Panc1 (cell line): Measurements from ENCODE around the gene STOX2. TPM values are rescaled to one million over a fixed set of nuclear protein-coding genes. Genes with fewer than 3 reads are reported as not detected.

Source experiments
- ATAC-seq: fragments of 200-7000 bp; cut with Tn5 transposase; 2 replicates; pipeline ENCODE4 v1.9.1; 2020; ENCODE audit warnings: mild to moderate bottlenecking, moderate library complexity
- BruUV-seq: library from RNA; stranded (reverse); fragments of 400-500 nt; replicated peaks from 2 replicates; lab custom pipeline; 2021; lab: Mats Ljungman, UMichigan
- CTCF ChIA-PET: fragments of 300-600 bp; sonication (Branson Sonifier 250); formaldehyde crosslinking; loops from one replicate; lab custom pipeline; 2022; ENCODE audit warnings: antibody characterized with exemption; lab: Charles Lee
- POLR2A ChIA-PET: fragments of 300-600 bp; sonication (Branson Sonifier 250); formaldehyde crosslinking; loops from one replicate; lab custom pipeline; 2022; ENCODE audit warnings: antibody characterized with exemption; lab: Charles Lee
- DNase-seq: peaks from one replicate; pipeline ENCODE4 v3.0.0-alpha.2; 2010; ENCODE audit warnings: low read depth, low spot score
- H3K27ac ChIP-seq: 2 replicates; pipeline ENCODE4 v1.5.1; 2011; ENCODE audit warnings: mild to moderate bottlenecking, low read length, inconsistent platforms
- H3K27me3 ChIP-seq: fragments of 200-500 bp; sonication (Bioruptor generic); 2 replicates; pipeline ENCODE4 v1.6.0; 2014; ENCODE audit warnings: low read length, inconsistent platforms; ENCODE audit not compliant: control insufficient read depth, insufficient read depth
- H3K36me3 ChIP-seq: fragments of 200-500 bp; sonication (Bioruptor generic); 2 replicates; pipeline ENCODE4 v1.5.1; 2014; ENCODE audit warnings: inconsistent platforms, mild to moderate bottlenecking, low read length, moderate library complexity; ENCODE audit not compliant: control insufficient read depth, insufficient read depth
- H3K4me1 ChIP-seq: 2 replicates; pipeline ENCODE4 v1.5.1; 2011; ENCODE audit warnings: inconsistent platforms, mild to moderate bottlenecking, low read length, moderate library complexity; ENCODE audit not compliant: control insufficient read depth, insufficient read depth
- H3K4me3 ChIP-seq, 2 experiments: 2 replicates each; pipeline ENCODE4 v1.5.1; 2011 to 2012; ENCODE audit warnings: low read depth in 2 of 2, low read length in 2 of 2, mild to moderate bottlenecking in 2 of 2, inconsistent platforms in 1 of 2, moderate library complexity in 1 of 2
- H3K9me3 ChIP-seq: fragments of 200-500 bp; sonication (Bioruptor generic); 2 replicates; pipeline ENCODE4 v1.5.1; 2014; ENCODE audit warnings: low read depth, mild to moderate bottlenecking, inconsistent platforms, low read length, moderate library complexity; ENCODE audit not compliant: control insufficient read depth, insufficient read depth
- POLR2AphosphoS5 ChIP-seq: IDR thresholded peaks from 2 replicates; pipeline ENCODE4 v1.6.1; 2012; ENCODE audit warnings: mild to moderate bottlenecking, low read depth, low read length, moderate library complexity
- SIN3A ChIP-seq: IDR thresholded peaks from 2 replicates; pipeline ENCODE4 v1.6.1; 2012; ENCODE audit warnings: low read depth, mild to moderate bottlenecking, low read length, moderate library complexity, borderline replicate concordance; ENCODE audit not compliant: insufficient read depth
- TCF7L2 ChIP-seq: IDR thresholded peaks from 2 replicates; pipeline ENCODE4 v1.6.1; 2011; ENCODE audit warnings: mild to moderate bottlenecking, low read depth, low read length, inconsistent platforms
- in situ Hi-C: cut with HindIII; loops from 2 replicates; pipeline ENCODE4 v1.10.0; 2016; ENCODE audit warnings: low sequenced_read_pairs, low pct_unique_long_range_greater_than_20kb
- intact Hi-C: fragments of 100-400 bp; cut with micrococcal nuclease; formaldehyde crosslinking; loops from one replicate; pipeline ENCODE4 v1.10.0; 2022; ENCODE audit not compliant: unreplicated experiment
- total RNA-seq: library from RNA; stranded (reverse); gene quantifications from one replicate; pipeline ENCODE4 v1.2.1, GENCODE V29; 2021; ENCODE audit not compliant: unreplicated experiment
- TF ChIP-seq, protein P1 (sequence below), 2 experiments: IDR thresholded peaks; 2 replicates each; pipeline ENCODE4 v1.6.1; 2011 to 2012; ENCODE audit warnings: low read depth in 2 of 2, control low read depth in 1 of 2, low read length in 1 of 2, mild to moderate bottlenecking in 1 of 2, moderate library complexity in 1 of 2; ENCODE audit not compliant: insufficient read depth in 1 of 2
- TF ChIP-seq, protein P2 (sequence below): fragments of 450-650 bp; IDR thresholded peaks from 2 replicates; pipeline ENCODE4 v1.5.1; 2017; ENCODE audit warnings: mild to moderate bottlenecking

STOX2 gene
- total RNA-seq, 1 experiment from 2014 or later = 10.6 TPM

DNA sequence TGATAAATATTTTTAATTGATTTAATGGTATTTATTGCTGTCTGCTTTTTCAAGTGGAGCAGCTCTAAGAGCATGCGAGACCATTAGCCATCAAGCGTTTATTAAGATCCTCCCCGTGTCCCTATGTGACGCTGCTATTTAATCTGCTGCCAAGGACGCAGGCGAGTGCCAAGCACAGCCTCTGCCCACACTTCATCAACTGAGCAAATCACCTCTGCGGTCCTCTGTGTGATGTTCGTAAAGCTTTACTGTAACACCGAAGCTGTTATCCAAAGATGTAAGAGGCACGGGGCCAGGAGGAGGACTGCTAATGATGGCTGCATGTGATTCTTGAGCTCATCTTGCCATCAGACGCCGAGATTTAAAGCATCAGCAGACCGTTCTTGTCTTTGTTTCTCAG is 79.5 kb downstream of the STOX2 start:
- in situ Hi-C loops = no loop called here
- DNase-seq (no peak), ATAC-seq (no peak)
- Histone ChIP-seq H3K9me3 (no peaks in the 10 kb centered on the region), H3K36me3 (no peaks in the 10 kb centered on the region), H3K4me1 (peaks cover 14% of the 10 kb centered on the region), H3K4me3 (no peak overlapping the region), H3K27me3 (no peaks in the 10 kb centered on the region), H3K27ac (no peak overlapping the region)
- TF ChIP-seq, protein P1, sequence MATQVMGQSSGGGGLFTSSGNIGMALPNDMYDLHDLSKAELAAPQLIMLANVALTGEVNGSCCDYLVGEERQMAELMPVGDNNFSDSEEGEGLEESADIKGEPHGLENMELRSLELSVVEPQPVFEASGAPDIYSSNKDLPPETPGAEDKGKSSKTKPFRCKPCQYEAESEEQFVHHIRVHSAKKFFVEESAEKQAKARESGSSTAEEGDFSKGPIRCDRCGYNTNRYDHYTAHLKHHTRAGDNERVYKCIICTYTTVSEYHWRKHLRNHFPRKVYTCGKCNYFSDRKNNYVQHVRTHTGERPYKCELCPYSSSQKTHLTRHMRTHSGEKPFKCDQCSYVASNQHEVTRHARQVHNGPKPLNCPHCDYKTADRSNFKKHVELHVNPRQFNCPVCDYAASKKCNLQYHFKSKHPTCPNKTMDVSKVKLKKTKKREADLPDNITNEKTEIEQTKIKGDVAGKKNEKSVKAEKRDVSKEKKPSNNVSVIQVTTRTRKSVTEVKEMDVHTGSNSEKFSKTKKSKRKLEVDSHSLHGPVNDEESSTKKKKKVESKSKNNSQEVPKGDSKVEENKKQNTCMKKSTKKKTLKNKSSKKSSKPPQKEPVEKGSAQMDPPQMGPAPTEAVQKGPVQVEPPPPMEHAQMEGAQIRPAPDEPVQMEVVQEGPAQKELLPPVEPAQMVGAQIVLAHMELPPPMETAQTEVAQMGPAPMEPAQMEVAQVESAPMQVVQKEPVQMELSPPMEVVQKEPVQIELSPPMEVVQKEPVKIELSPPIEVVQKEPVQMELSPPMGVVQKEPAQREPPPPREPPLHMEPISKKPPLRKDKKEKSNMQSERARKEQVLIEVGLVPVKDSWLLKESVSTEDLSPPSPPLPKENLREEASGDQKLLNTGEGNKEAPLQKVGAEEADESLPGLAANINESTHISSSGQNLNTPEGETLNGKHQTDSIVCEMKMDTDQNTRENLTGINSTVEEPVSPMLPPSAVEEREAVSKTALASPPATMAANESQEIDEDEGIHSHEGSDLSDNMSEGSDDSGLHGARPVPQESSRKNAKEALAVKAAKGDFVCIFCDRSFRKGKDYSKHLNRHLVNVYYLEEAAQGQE (IDR thresholded peaks at IDR 0.05; ENCODE audit: insufficient read depth in 1 of 2, low read depth in 2 of 2, low read length in 1 of 2) = no peak
- TF ChIP-seq, protein P2, sequence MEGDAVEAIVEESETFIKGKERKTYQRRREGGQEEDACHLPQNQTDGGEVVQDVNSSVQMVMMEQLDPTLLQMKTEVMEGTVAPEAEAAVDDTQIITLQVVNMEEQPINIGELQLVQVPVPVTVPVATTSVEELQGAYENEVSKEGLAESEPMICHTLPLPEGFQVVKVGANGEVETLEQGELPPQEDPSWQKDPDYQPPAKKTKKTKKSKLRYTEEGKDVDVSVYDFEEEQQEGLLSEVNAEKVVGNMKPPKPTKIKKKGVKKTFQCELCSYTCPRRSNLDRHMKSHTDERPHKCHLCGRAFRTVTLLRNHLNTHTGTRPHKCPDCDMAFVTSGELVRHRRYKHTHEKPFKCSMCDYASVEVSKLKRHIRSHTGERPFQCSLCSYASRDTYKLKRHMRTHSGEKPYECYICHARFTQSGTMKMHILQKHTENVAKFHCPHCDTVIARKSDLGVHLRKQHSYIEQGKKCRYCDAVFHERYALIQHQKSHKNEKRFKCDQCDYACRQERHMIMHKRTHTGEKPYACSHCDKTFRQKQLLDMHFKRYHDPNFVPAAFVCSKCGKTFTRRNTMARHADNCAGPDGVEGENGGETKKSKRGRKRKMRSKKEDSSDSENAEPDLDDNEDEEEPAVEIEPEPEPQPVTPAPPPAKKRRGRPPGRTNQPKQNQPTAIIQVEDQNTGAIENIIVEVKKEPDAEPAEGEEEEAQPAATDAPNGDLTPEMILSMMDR = no peak
- TF ChIP-seq TCF7L2 (no peak), POLR2AphosphoS5 (no peak), SIN3A (no peak)
- BruUV-seq = no TSS peak
- CTCF ChIA-PET = no interaction called here
- intact Hi-C loops = no loop called here
- POLR2A ChIA-PET = no interaction called here

DNA sequence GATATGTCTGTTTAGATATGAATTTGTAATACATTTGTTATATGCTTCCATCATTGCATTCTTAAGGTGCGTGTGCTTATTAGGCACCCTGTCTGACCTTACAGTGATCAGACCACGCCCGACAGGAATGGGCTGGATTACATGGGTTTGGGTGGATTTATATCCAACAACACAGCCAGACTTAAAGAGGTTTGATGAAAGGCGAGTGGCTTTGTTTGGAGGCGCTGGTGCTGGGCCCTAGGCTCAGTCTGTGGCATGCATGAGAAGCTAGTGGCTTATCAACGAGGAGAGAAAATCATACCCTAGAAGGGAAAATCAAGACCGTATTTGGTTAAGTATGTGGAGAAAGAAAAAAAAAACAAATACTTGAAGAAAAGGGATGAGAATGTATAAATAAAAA is 80.7 kb downstream of the STOX2 start:
- DNase-seq = no peak
- Histone ChIP-seq H3K27me3 (no peaks in the 10 kb centered on the region), H3K4me3 (no peak overlapping the region), H3K27ac (no peak overlapping the region), H3K4me1 (peaks cover 15% of the 10 kb centered on the region), H3K36me3 (no peaks in the 10 kb centered on the region), H3K9me3 (no peaks in the 10 kb centered on the region)
- ChIA-PET POLR2A (no interaction called here), CTCF (no interaction called here)
- TF ChIP-seq SIN3A (no peak), POLR2AphosphoS5 (no peak), TCF7L2 (no peak)
- TF ChIP-seq, protein P2 = no peak
- TF ChIP-seq, protein P1 (IDR thresholded peaks at IDR 0.05; ENCODE audit: insufficient read depth in 1 of 2, low read depth in 2 of 2, low read length in 1 of 2) = no peak
- ATAC-seq = no peak
- intact Hi-C loops (no loop called here), in situ Hi-C loops (no loop called here)
- BruUV-seq = no TSS peak
